Measurements from ENCODE around the gene ASNS.
A peak's percentile ranks its signal among the peaks of the same experiment; 100 is the strongest.
"Not testable (repeated sequence)": the region's sequence is repeated elsewhere in the genome, so short reads cannot be mapped to it uniquely, and the experiment has no call there.

ASNS gene, protein sequence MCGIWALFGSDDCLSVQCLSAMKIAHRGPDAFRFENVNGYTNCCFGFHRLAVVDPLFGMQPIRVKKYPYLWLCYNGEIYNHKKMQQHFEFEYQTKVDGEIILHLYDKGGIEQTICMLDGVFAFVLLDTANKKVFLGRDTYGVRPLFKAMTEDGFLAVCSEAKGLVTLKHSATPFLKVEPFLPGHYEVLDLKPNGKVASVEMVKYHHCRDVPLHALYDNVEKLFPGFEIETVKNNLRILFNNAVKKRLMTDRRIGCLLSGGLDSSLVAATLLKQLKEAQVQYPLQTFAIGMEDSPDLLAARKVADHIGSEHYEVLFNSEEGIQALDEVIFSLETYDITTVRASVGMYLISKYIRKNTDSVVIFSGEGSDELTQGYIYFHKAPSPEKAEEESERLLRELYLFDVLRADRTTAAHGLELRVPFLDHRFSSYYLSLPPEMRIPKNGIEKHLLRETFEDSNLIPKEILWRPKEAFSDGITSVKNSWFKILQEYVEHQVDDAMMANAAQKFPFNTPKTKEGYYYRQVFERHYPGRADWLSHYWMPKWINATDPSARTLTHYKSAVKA

GRCh38 chr7:97872025-97872669, at the start of gene ASNS:
Gene ASNS (minus strand): TSS chr7:97872408. CDS start chr7:97869156, 3,252 bp downstream.
- peak; percentile 96 for DNase-seq (ENCODE audit: low spot score)

DNA sequence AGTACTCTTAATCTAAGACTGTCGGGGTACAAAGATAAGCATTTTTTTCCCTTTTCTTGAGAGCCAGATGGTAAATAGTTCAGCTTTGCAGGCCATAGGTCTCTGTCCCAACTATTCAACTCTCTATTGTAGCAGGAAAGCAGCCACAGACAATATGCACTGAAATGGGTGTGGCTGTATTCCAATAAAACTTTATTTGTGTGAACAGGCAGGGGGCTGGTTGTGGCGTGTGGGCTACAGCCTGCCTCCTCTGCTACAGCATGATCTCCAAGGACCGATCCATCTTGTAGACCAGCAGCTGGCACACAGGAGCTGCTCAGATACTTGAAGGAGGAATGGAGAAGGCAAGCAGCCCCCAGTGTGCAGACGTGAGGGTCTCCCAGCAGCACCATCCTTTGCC, 49.0 kb upstream of the ASNS start:
- not testable (repeated sequence) for DNase-seq (ENCODE audit: low spot score)

DNA sequence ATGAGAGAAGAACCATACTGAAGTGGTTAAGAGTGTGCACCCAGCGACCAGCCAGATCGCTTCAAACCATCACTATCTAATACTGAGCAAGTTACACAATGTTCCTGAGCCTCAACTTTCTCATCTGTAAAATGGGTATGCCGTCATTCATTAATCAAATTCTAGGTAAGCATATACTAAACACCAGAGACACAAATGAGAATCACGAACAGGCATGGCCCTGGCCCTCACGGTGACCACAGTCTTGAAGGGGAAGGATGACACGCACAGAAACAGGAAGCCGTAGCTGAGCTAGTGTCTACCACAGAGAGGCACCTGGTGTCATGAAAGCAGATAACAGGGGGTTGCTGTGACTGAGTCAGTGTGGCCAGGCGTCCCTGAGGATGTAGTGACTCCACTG, 43.1 kb upstream of the ASNS start:
- DNase-seq (ENCODE audit: low spot score), result not testable (repeated sequence)

- DNase-seq (ENCODE audit: low spot score), result not testable (repeated sequence)
Measured at GRCh38 chr7:97912294-97912693, 40.1 kb upstream of the ASNS start.

DNA sequence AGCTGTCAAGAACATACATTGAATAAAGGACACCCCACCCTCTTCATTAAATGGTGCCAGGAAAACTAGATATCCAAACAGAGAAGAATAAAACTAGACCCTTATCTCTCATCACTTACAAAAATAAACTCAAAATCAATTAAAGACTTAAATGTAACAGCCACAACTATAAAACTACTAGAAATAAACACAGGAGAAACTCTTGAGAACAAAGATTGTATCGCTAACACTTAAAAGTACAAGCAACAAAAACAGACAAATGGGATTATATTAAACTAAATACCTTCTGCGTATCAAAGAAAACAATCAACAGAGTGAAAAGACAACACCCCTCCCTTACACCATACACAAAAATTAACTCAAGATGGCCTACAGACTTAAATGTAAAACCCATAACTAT, 24.7 kb upstream of the ASNS start:
- DNase-seq (ENCODE audit: low spot score), result not testable (repeated sequence)

- DNase-seq (ENCODE audit: low spot score), result not testable (repeated sequence)
Measured at GRCh38 chr7:97891721-97892120, 19.5 kb upstream of the ASNS start.

DNA sequence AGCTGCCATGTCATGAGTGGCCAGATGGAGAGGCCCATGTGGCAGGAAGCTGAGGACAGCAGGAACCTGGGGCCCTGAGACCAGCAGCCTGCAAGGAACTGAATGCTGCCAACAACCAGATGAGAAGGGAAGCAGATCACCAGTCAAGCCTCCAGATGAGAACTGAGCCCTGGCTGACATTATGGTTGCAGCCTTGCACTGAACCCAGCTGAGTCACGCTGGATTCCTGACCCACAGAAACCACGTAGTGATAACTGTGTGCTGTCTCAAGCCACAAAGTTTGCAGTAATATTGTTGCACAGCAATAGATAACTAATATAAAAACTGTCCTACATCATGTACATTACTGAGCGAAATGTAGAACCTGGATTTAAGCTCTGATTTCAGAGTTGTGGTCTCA, 7.3 kb upstream of the ASNS start:
- DNase-seq (ENCODE audit: low spot score), result not testable (repeated sequence)

DNA sequence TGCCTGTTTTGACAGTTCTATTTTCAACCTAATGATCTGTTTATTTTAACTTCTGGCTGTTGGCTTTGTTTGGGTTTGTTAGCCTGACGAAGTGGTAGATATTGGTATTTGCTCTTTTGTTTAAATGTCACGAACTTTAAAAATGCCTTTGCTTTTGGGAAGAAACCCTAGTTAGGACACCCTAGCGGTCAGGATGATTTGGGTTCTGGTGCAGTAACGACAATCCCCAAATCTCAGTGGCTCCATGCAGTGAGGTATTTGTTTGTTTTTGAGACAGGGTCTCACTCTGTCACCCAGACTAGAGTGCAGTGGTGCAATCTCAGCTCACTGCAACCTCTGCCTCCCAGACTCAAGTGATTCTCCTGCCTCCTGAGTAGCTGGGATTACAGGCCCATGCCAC, 2.7 kb upstream of the ASNS start:
- not testable (repeated sequence) for DNase-seq (ENCODE audit: low spot score)

GRCh38 chr7:97873606-97874005, 1.4 kb upstream of the ASNS start:
- DNase-seq (ENCODE audit: low spot score), result no peak

- DNase-seq (ENCODE audit: low spot score), result no peak
Measured at GRCh38 chr7:97871659-97872024, 566 bp downstream of the ASNS start.

- DNase-seq (ENCODE audit: low spot score), result peak; percentile 35
Measured at GRCh38 chr7:97868788-97869187, 3.4 kb downstream of the ASNS start.

DNA sequence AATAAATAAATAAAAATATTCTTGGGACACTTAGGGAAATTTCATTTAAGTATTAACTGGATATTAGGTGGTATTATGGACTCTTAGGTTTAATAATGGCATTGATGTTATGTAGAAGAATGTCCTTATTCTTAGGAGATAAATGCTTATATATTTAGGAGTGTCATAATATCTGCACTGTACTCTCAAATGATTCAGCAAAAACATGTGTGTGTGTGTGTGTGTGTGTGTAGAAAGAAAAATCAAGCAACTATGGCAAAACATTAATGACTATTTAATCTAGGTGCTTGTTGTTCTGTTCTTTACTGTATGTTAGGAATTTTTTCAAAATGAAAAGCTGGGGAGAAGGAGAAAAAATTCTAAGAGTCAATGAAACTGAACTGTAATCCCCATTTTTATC, 3.9 kb downstream of the ASNS start:
- DNase-seq (ENCODE audit: low spot score), result no peak

DNA sequence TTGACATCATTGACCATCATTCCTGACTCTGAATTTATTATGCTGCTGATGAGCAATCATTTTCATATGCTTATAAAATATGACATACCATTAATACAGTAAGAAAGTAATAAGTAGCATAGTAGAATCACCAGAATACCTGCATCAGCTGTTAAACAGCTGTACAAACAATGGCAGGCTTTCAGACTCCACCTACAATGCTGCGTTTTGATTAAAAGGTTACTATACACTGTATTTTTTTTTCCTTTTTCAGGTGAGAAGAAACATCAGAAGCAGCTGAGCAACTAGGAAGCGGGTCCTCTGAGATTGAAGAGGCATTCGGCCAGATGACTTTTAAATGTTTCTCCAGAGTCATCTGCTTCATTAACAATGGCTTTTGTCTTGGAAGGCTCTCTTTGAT, 7.1 kb downstream of the ASNS start:
- no peak for DNase-seq (ENCODE audit: low spot score)

DNA sequence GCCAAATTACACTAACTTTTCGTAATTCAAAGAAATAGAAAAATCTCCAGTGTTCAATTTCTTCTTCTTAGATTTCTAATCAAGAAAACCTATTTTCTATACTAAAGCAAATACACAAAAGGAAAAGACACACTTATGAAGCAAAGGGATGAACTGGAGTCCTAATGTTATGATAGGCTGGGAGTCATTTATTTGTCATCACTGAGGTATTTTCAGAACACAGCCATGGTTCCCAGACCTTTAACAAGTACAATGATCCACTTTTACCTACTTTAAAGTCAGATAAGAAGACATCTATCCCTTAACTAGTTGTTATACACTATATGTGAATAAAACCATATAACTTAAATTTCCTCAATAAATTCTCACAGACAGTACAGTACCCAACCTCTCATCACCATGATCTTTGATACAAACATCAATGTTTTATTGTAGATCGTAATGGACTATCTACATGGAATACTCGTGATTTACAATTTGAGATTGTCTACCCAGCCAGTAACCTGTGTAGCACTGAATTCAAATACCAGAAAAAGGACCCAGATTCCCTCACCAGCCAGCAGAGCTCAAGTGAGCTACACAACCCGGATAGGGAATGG, 12.5 kb downstream of the ASNS start:
- no peak for DNase-seq (ENCODE audit: low spot score)

- DNase-seq (ENCODE audit: low spot score), result no peak
Measured at GRCh38 chr7:97858221-97858620, 14.0 kb downstream of the ASNS start.

DNA sequence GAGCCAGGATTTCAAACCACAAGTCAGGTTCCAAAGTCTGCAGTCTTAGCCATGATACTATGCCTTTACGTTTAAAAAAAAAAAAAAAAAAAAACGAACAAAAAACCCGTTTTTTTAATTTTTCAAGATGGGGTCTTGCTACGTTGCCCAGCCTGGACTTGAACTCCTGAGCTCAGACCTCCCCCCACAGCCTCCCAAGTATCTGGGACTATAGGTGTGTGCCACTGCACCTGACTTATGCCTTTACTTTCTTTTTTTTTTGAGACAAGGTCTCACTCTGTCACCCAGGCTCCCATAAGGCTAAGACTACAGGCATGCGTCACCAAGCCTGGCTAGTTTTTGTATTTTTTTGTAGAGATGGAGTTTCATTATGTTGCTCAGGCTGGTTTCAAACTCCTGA, 14.7 kb downstream of the ASNS start:
- DNase-seq (ENCODE audit: low spot score), result no peak

DNA sequence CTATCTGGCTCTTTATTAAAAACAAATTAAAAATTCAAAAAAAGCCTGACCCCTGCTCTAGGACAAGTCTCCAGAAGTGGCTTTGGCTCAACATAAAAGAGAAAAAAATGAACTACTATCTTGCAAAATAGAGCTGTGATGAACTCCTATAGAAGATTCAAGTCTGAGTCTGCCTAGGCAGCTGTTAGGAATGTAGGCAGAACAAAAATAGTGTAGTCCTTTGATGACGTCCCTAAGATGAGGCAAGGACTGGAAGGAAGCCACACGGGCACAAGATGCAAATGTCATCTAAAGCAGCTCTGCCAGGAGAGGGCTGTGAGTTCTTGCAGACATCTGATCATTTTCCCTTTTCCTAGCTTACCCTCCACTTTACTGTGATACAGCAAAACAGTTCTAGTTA, 20.5 kb downstream of the ASNS start:
- DNase-seq (ENCODE audit: low spot score), result peak; percentile 60

DNA sequence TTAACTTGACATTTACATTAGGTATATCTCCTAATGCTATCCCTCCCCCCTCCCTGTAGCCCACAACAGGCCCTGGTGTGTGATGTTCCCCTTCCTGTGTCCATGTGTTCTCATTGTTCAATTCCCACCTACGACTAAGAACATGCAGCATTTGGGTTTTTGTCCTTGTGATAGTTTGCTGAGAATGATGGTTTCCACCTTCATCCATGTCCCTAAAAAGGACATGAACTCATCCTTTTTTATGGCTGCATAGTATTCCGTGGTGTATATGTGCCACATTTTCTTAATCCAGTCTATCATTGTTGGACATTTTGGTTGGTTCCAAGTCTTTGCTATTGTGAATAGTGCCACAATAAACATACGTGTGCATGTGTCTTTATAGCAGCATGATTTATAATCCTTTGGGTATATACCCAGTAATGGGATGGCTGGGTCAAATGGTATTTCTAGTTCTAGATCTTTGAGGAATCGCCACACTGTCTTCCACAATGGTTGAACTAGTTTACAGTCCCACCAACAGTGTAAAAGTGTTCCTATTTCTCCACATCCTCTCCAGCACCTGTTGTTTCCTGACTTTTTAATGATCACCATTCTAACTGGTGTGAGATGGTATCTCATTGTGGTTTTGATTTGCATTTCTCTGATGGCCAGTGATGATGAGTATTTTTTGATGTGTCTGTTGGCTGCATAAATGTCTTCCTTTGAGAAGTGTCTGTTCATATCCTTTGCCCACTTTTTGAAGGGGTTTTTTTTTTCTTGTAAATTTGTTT, 21.8 kb downstream of the ASNS start:
- DNase-seq (ENCODE audit: low spot score), result not testable (repeated sequence)

GRCh38 chr7:97847791-97848190, 24.4 kb downstream of the ASNS start:
- DNase-seq (ENCODE audit: low spot score), result no peak

- DNase-seq (ENCODE audit: low spot score), result no peak
Measured at GRCh38 chr7:97846945-97847344, 25.3 kb downstream of the ASNS start.

- peak; percentile 14 for DNase-seq (ENCODE audit: low spot score)
Measured at GRCh38 chr7:97845622-97846203, 26.5 kb downstream of the ASNS start.

GRCh38 chr7:97844036-97844435, 28.2 kb downstream of the ASNS start:
- no peak for DNase-seq (ENCODE audit: low spot score)
